ENCODE measurements around the gene DLG2. TPM values are rescaled to one million over a fixed set of nuclear protein-coding genes. Genes with fewer than 3 reads are reported as not detected.

Gene DLG2
- total and polyA plus RNA-seq, 4 donors: 1.3 to 23.3 (median 10.9) TPM

- Histone ChIP-seq H3K9me3 (ENCODE audit: control insufficient read depth, low read length) (no peaks in the 10 kb centered on the region), H3K4me3 (ENCODE audit: low read length in 2 of 2) (no peak overlapping the region), H3K4me1 (ENCODE audit: control insufficient read depth in 1 of 2, insufficient read depth in 2 of 2, low read length in 2 of 2) (peaks cover 0 to 3% of the 10 kb centered on the region in 2 donors), H3K36me3 (ENCODE audit: control insufficient read depth in 1 of 2, insufficient read depth in 2 of 2, low read length in 1 of 2) (no peaks in the 10 kb centered on the region), H3K27ac (ENCODE audit: low read depth in 1 of 2, low read length in 2 of 2) (no peak overlapping the region), H3K27me3 (ENCODE audit: control insufficient read depth in 1 of 2, insufficient read depth in 2 of 2, low read length in 1 of 2) (no peaks in the 10 kb centered on the region)
- 89 to 100% methylated on average over 1 of the region's 1 CpG for WGBS, 2 donors
- DNase-seq (no peak), ATAC-seq (ENCODE audit: low FRiP score) (no peak)
- intact Hi-C loops (cut with DNase I): no loop called here
Measured at GRCh38 chr11:84256618-84257017, 1370.5 kb downstream of the DLG2 start.

GRCh38 chr11:84255483-84255882, 1371.7 kb downstream of the DLG2 start:
- no peaks in the 10 kb centered on the region for H3K9me3 ChIP-seq (ENCODE audit: control insufficient read depth, low read length)
- no peaks in the 10 kb centered on the region for H3K36me3 ChIP-seq (ENCODE audit: control insufficient read depth in 1 of 2, insufficient read depth in 2 of 2, low read length in 1 of 2)
- 92 to 94% methylated on average over 5 of the region's 5 CpGs for WGBS, 2 donors
- no peak for DNase-seq
- no peaks in the 10 kb centered on the region for H3K27me3 ChIP-seq (ENCODE audit: control insufficient read depth in 1 of 2, insufficient read depth in 2 of 2, low read length in 1 of 2)
- intact Hi-C loops (cut with DNase I): no loop called here
- ATAC-seq (ENCODE audit: low FRiP score): no peak
- H3K4me1 ChIP-seq (ENCODE audit: control insufficient read depth in 1 of 2, insufficient read depth in 2 of 2, low read length in 2 of 2): peaks cover 0 to 3% of the 10 kb centered on the region in 2 donors
- H3K27ac ChIP-seq (ENCODE audit: low read depth in 1 of 2, low read length in 2 of 2): no peak overlapping the region
- no peak overlapping the region for H3K4me3 ChIP-seq (ENCODE audit: low read length in 2 of 2)

GRCh38 chr11:84250834-84251613, 1376.1 kb downstream of the DLG2 start:
- no peak for ATAC-seq (ENCODE audit: low FRiP score)
- 78 to 85% methylated on average over 2 of the region's 2 CpGs for WGBS, 2 donors

DNA sequence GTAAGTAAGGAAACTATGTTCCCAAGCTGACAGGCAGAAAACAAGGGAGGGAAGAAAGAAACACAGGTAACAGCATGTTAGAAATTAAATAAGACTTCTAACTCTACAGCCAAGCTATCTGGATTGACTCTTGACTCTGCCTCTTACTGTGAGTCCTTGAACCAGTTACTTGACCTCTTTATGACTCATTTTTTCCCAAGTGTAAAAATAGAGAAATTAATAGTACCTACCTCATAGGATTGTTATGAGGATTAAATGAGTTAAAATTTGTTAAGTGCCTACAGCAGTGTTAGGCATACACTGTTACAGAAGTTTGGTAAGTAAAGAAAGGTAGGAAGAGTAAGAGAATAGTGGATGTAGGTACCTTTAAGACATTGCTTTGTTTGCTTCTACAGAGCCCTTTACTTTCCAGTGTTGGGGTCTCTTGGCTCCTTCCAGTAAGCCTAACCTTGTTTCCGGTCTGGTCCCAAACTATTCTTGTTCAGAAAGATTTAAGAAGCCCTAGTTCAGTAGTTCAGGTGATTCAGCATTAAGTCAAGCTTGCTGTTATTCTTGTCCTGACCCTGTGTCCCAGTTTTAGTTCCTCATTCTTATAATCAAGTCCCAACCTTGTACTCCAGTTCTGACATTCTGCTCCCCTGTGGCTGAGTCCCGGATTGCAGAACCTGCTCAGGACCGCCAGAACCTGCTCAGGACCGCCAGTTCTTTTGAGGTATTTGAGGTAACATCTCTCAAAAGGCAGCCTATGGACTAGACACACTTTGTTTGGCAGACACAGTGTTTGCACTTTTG, 1377.6 kb downstream of the DLG2 start:
- peaks cover 0 to 5% of the 10 kb centered on the region in 2 donors for H3K4me1 ChIP-seq (ENCODE audit: control insufficient read depth in 1 of 2, insufficient read depth in 2 of 2, low read length in 2 of 2)
- ATAC-seq (ENCODE audit: low FRiP score) (peak; percentile 37), DNase-seq (no peak)
- intact Hi-C loops (cut with DNase I): no loop called here
- H3K36me3 ChIP-seq (ENCODE audit: control insufficient read depth in 1 of 2, insufficient read depth in 2 of 2, low read length in 1 of 2): no peaks in the 10 kb centered on the region
- no peak overlapping the region for H3K4me3 ChIP-seq (ENCODE audit: low read length in 2 of 2)
- 69 to 84% methylated on average over 4 of the region's 4 CpGs for WGBS, 2 donors
- H3K27ac ChIP-seq (ENCODE audit: low read depth in 1 of 2, low read length in 2 of 2): peak overlapping the region; percentile 36 to 67
- H3K27me3 ChIP-seq (ENCODE audit: control insufficient read depth in 1 of 2, insufficient read depth in 2 of 2, low read length in 1 of 2): no peaks in the 10 kb centered on the region
- no peaks in the 10 kb centered on the region for H3K9me3 ChIP-seq (ENCODE audit: control insufficient read depth, low read length)

More at GRCh38 chr11:84250834-84251613, 1376.1 kb downstream of the DLG2 start:
- no peak for DNase-seq
- intact Hi-C loops (cut with DNase I): no loop called here
- no peaks in the 10 kb centered on the region for H3K27me3 ChIP-seq (ENCODE audit: control insufficient read depth in 1 of 2, insufficient read depth in 2 of 2, low read length in 1 of 2)
- no peaks in the 10 kb centered on the region for H3K36me3 ChIP-seq (ENCODE audit: control insufficient read depth in 1 of 2, insufficient read depth in 2 of 2, low read length in 1 of 2)
- H3K9me3 ChIP-seq (ENCODE audit: control insufficient read depth, low read length): no peaks in the 10 kb centered on the region
- H3K27ac ChIP-seq (ENCODE audit: low read depth in 1 of 2, low read length in 2 of 2): no peak overlapping the region
- H3K4me3 ChIP-seq (ENCODE audit: low read length in 2 of 2): no peak overlapping the region
- peaks cover 0 to 7% of the 10 kb centered on the region in 2 donors for H3K4me1 ChIP-seq (ENCODE audit: control insufficient read depth in 1 of 2, insufficient read depth in 2 of 2, low read length in 2 of 2)

GRCh38 chr11:84247926-84248325, 1379.2 kb downstream of the DLG2 start:
- ATAC-seq (ENCODE audit: low FRiP score): no peak
- no peaks in the 10 kb centered on the region for H3K36me3 ChIP-seq (ENCODE audit: control insufficient read depth in 1 of 2, insufficient read depth in 2 of 2, low read length in 1 of 2)
- 39 to 47% methylated on average over 4 of the region's 4 CpGs for WGBS, 2 donors

GRCh38 chr11:84247129-84247528, 1380.0 kb downstream of the DLG2 start:
- 61 to 84% methylated on average over 1 of the region's 1 CpG for WGBS, 2 donors

More at GRCh38 chr11:84247926-84248325, 1379.2 kb downstream of the DLG2 start:
- intact Hi-C loops (cut with DNase I): no loop called here
- Histone ChIP-seq H3K27ac (ENCODE audit: low read depth in 1 of 2, low read length in 2 of 2) (no peak overlapping the region), H3K9me3 (ENCODE audit: control insufficient read depth, low read length) (no peaks in the 10 kb centered on the region), H3K4me3 (ENCODE audit: low read length in 2 of 2) (no peak overlapping the region), H3K4me1 (ENCODE audit: control insufficient read depth in 1 of 2, insufficient read depth in 2 of 2, low read length in 2 of 2) (peaks cover 0 to 3% of the 10 kb centered on the region in 2 donors), H3K27me3 (ENCODE audit: control insufficient read depth in 1 of 2, insufficient read depth in 2 of 2, low read length in 1 of 2) (no peaks in the 10 kb centered on the region)
- no peak for DNase-seq

DNA sequence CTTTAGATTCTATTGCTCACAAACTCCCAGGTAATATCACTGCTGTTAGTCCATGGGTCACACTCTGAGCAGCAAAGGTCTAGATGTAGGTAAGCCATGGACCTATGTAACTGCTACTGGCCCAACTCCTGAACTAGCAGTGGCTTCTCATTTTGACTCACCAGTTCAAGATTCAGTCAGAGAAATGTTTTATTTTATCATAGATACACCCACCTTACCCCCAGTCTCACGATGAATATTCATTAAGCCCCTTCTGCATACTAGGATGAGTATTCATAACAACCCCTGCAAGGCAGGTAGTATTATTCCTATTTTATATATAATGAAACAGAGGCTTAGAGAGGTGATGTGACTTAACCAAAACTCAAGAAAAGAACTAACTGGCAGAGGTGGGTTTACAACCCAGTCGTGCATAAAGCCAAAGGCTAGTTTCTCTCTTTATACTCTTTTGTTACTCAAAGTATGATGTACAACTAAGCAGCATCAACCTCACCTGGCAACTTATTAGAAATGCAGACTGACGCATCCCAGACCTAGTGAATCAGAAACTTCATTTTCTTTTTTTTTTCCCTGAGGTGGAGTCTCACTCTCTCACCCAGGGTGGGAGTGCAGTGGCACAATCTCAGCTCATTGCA, 1383.4 kb downstream of the DLG2 start:
- intact Hi-C loops (cut with DNase I): no loop called here
- no peak overlapping the region for H3K4me3 ChIP-seq (ENCODE audit: low read length in 2 of 2)
- 85 to 87% methylated on average over 3 of the region's 3 CpGs for WGBS, 2 donors
- ATAC-seq (ENCODE audit: low FRiP score) (no peak), DNase-seq (no peak)
- no peak overlapping the region for H3K27ac ChIP-seq (ENCODE audit: low read depth in 1 of 2, low read length in 2 of 2)
- no peaks in the 10 kb centered on the region for H3K27me3 ChIP-seq (ENCODE audit: control insufficient read depth in 1 of 2, insufficient read depth in 2 of 2, low read length in 1 of 2)
- no peaks in the 10 kb centered on the region for H3K9me3 ChIP-seq (ENCODE audit: control insufficient read depth, low read length)
- peaks cover 0 to 2% of the 10 kb centered on the region in 2 donors for H3K4me1 ChIP-seq (ENCODE audit: control insufficient read depth in 1 of 2, insufficient read depth in 2 of 2, low read length in 2 of 2)
- H3K36me3 ChIP-seq (ENCODE audit: control insufficient read depth in 1 of 2, insufficient read depth in 2 of 2, low read length in 1 of 2): no peaks in the 10 kb centered on the region

More at GRCh38 chr11:84247129-84247528, 1380.0 kb downstream of the DLG2 start:
- no peaks in the 10 kb centered on the region for H3K27me3 ChIP-seq (ENCODE audit: control insufficient read depth in 1 of 2, insufficient read depth in 2 of 2, low read length in 1 of 2)
- ATAC-seq (ENCODE audit: low FRiP score): no peak
- no peak for DNase-seq
- H3K27ac ChIP-seq (ENCODE audit: low read depth in 1 of 2, low read length in 2 of 2): no peak overlapping the region
- no peaks in the 10 kb centered on the region for H3K36me3 ChIP-seq (ENCODE audit: control insufficient read depth in 1 of 2, insufficient read depth in 2 of 2, low read length in 1 of 2)
- intact Hi-C loops (cut with DNase I): no loop called here
- peaks cover 0 to 3% of the 10 kb centered on the region in 2 donors for H3K4me1 ChIP-seq (ENCODE audit: control insufficient read depth in 1 of 2, insufficient read depth in 2 of 2, low read length in 2 of 2)
- no peaks in the 10 kb centered on the region for H3K9me3 ChIP-seq (ENCODE audit: control insufficient read depth, low read length)
- no peak overlapping the region for H3K4me3 ChIP-seq (ENCODE audit: low read length in 2 of 2)

GRCh38 chr11:84241343-84242131, 1385.6 kb downstream of the DLG2 start:
- Histone ChIP-seq H3K27me3 (ENCODE audit: control insufficient read depth in 1 of 2, insufficient read depth in 2 of 2, low read length in 1 of 2) (no peaks in the 10 kb centered on the region), H3K4me1 (ENCODE audit: control insufficient read depth in 1 of 2, insufficient read depth in 2 of 2, low read length in 2 of 2) (no peaks in the 10 kb centered on the region), H3K9me3 (ENCODE audit: control insufficient read depth, low read length) (no peaks in the 10 kb centered on the region), H3K4me3 (ENCODE audit: low read length in 2 of 2) (no peak overlapping the region), H3K36me3 (ENCODE audit: control insufficient read depth in 1 of 2, insufficient read depth in 2 of 2, low read length in 1 of 2) (no peaks in the 10 kb centered on the region), H3K27ac (ENCODE audit: low read depth in 1 of 2, low read length in 2 of 2) (no peak overlapping the region)
- DNase-seq (no peak), ATAC-seq (ENCODE audit: low FRiP score) (no peak)
- intact Hi-C loops (cut with DNase I): no loop called here
- 69% methylated on average over 5 of the region's 5 CpGs for WGBS, 2 donors

Data from aorta (tissue), 5 donors.